ENCODE measurements around the gene PRR20A. TPM values are rescaled to one million over a fixed set of nuclear protein-coding genes. Genes with fewer than 3 reads are reported as not detected.
"Not testable (repeated sequence)": the region's sequence is repeated elsewhere in the genome, so short reads cannot be mapped to it uniquely, and the experiment has no call there.

Gene PRR20A
- not detected in 2 replicates for total RNA-seq

GRCh38 chr13:57140235-57140968 lies at the start of gene PRR20A:
PRR20A (plus strand) TSS chr13:57140918; CDS start chr13:57141305, 387 bp downstream.
- DNase-seq; CTCF ChIA-PET; H3K36me3 Mint-ChIP-seq (ENCODE audit: low read depth); ATAC-seq (ENCODE audit: low read depth); H3K27me3 Mint-ChIP-seq; H3K27ac Mint-ChIP-seq; intact Hi-C loops (cut with micrococcal nuclease); H3K9me3 Mint-ChIP-seq; POLR2A ChIA-PET; H3K4me3 Mint-ChIP-seq; H3K4me1 Mint-ChIP-seq: not testable (repeated sequence)

- no peak for ATAC-seq (ENCODE audit: low read depth)
Observed at GRCh38 chr13:57114945-57115344, 25.8 kb upstream of the PRR20A start.

DNA sequence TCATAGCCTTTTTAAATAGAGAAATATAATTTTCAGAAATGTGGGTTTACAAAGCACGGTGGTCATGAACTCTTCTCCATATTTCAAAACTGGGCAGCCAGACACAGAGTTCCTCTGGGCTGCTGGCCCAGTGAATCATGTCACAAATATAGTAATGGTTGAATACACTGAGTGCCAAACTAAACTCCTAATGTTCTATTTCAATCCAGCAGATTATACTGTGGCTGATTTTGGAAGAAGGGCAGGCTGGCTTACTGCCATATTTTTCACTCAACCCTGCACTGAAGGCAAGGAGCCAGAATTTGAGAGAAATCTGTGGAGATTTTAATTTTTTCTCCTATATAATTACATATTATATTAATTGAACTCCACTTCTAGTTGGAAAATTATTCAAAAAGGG lies 17.0 kb upstream of the PRR20A start:
- Mint-ChIP-seq H3K9me3 (peaks cover 4% of the 10 kb centered on the region), H3K4me1 (no peaks in the 10 kb centered on the region), H3K4me3 (no peak overlapping the region), H3K36me3 (ENCODE audit: low read depth) (no peaks in the 10 kb centered on the region), H3K27me3 (no peaks in the 10 kb centered on the region), H3K27ac (no peak overlapping the region)
- intact Hi-C loops (cut with micrococcal nuclease): no loop called here
- DNase-seq (no peak), ATAC-seq (ENCODE audit: low read depth) (no peak)
- ChIA-PET CTCF (no interaction called here), POLR2A (no interaction called here)
- TF ChIP-seq CTCF (IDR thresholded peaks at IDR 0.05): no peak

More at GRCh38 chr13:57114945-57115344, 25.8 kb upstream of the PRR20A start:
- Mint-ChIP-seq H3K27ac (no peak overlapping the region), H3K4me1 (no peaks in the 10 kb centered on the region), H3K27me3 (no peaks in the 10 kb centered on the region), H3K36me3 (ENCODE audit: low read depth) (no peaks in the 10 kb centered on the region), H3K4me3 (no peak overlapping the region), H3K9me3 (peaks cover 25% of the 10 kb centered on the region)
- ChIA-PET CTCF (no interaction called here), POLR2A (no interaction called here)
- no peak for DNase-seq
- no peak for TF ChIP-seq CTCF (IDR thresholded peaks at IDR 0.05)
- intact Hi-C loops (cut with micrococcal nuclease): no loop called here

- H3K27me3 Mint-ChIP-seq: no peaks in the 10 kb centered on the region
- H3K27ac Mint-ChIP-seq: no peak overlapping the region
- TF ChIP-seq CTCF (IDR thresholded peaks at IDR 0.05): no peak
- H3K9me3 Mint-ChIP-seq: peaks cover 2% of the 10 kb centered on the region
- H3K4me3 Mint-ChIP-seq: no peak overlapping the region
- no peaks in the 10 kb centered on the region for H3K36me3 Mint-ChIP-seq (ENCODE audit: low read depth)
- POLR2A ChIA-PET: no interaction called here
- no peak for DNase-seq
- CTCF ChIA-PET: no interaction called here
- ATAC-seq (ENCODE audit: low read depth): no peak
- H3K4me1 Mint-ChIP-seq: no peaks in the 10 kb centered on the region
- intact Hi-C loops (cut with micrococcal nuclease): no loop called here
Observed at GRCh38 chr13:57128909-57129308, 11.8 kb upstream of the PRR20A start.

DNA sequence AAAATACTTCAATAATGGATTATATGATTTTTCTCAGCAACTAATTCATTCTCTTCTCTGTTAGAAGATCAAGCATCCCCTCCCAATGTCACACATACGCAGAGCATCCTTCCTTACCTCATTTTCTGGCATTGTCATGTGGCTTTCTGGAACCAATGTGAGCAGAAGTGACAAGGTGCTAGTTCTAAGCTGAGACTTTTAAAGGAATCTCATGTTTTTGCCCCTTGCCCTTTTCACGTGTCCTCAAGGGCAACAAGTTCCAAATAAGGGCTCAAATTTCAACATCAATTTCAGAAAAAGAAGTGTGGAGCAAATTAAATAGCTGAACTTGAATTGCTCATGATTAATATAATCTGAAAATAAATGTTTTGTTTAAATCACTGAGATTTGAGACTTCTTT lies 4.6 kb upstream of the PRR20A start:
- no peak overlapping the region for H3K27ac Mint-ChIP-seq
- H3K36me3 Mint-ChIP-seq (ENCODE audit: low read depth): no peaks in the 10 kb centered on the region
- ATAC-seq (ENCODE audit: low read depth) (no peak), DNase-seq (no peak)
- H3K27me3 Mint-ChIP-seq: no peaks in the 10 kb centered on the region
- no peak overlapping the region for H3K4me3 Mint-ChIP-seq
- H3K4me1 Mint-ChIP-seq: no peaks in the 10 kb centered on the region
- intact Hi-C loops (cut with micrococcal nuclease): no loop called here
- TF ChIP-seq CTCF (IDR thresholded peaks at IDR 0.05): no peak
- H3K9me3 Mint-ChIP-seq: peaks cover 3% of the 10 kb centered on the region
- POLR2A ChIA-PET: no interaction called here
- CTCF ChIA-PET: no interaction called here

DNA sequence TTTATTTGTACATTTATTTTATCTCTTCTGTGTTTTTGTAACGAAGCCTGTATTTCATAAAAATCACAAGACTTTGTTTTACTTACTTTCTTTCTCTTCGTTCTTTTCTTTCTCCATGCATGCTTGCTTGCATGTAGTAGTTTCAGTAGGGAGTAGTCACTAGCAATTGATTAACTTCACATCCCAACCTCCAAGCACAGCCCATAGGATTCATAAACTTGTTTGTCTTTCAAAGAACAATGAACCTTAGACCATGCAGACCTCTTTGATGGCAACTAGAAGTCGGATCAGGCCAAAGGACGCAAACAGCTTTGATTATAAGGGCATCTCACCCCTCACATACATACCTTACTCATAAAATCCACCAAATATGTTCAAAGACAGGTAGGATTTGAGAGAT lies 3.1 kb upstream of the PRR20A start:
- intact Hi-C loops (cut with micrococcal nuclease): no loop called here
- no peak for TF ChIP-seq CTCF (IDR thresholded peaks at IDR 0.05)
- ATAC-seq (ENCODE audit: low read depth): no peak
- Mint-ChIP-seq H3K27ac (no peak overlapping the region), H3K4me1 (no peaks in the 10 kb centered on the region), H3K36me3 (ENCODE audit: low read depth) (no peaks in the 10 kb centered on the region), H3K9me3 (peaks cover 3% of the 10 kb centered on the region), H3K27me3 (no peaks in the 10 kb centered on the region), H3K4me3 (no peak overlapping the region)
- ChIA-PET CTCF (no interaction called here), POLR2A (no interaction called here)
- no peak for DNase-seq
